Keratinocyte (primary cell): Measurements from ENCODE around the gene CHPF.

Experiments used
- EZH2 ChIP-seq: IDR thresholded peaks from one replicate; pipeline ENCODE4 v1.6.1; 2012; ENCODE audit warnings: inconsistent platforms, mild to moderate bottlenecking, low read length, moderate library complexity
- TF ChIP-seq, protein P1 (sequence below), 3 experiments: IDR thresholded peaks in 1 of 3; conservative IDR thresholded peaks in 1 of 3; optimal IDR thresholded peaks in 1 of 3; 2 replicates in 2 of 3; 3 replicates in 1 of 3; pipeline versions ENCODE3 to v1.5.1; 2011; ENCODE audit warnings: low read length in 3 of 3, mild to moderate bottlenecking in 3 of 3, moderate library complexity in 2 of 3, control low read depth in 1 of 3, inconsistent platforms in 1 of 3; ENCODE audit not compliant: insufficient read depth in 2 of 3; ENCODE audit errors: extremely low read depth in 1 of 3

DNA sequence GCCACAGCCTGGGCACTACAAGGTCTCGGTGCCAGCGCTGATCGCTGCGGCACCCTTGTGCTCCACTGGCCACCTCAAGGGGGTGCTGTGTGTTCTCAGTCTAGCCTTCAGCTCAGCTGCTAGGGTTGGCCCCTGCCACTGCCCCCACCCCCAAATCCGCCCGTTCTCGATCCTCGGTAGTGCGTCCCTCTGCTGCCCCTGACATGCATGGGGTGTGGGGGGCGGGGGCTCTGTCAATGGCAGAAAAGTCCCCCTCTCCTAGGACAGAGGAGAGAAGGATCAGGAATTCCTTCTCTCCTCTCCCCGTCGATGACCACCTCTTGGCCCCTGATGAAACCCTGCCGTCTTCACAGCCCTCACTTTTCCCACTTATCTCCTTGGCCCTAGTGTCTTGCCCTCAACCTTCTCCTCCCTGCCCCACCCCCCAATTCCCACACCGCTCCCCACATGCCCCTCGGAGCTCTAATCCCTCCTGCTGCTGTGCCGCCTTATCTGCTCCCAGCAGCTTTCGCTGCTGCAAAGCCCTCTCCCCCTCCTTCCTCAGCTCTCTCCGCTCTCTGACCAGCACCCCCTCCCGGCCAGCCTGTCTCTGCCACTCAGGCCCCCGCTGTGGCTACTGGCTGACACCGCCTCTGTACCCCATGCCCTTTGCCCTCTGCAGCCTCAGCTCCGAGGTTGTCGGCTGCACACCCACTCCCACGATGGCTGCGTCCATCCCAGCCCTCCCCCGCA, 33.7 kb downstream of the CHPF start:
- TF ChIP-seq, protein P1, sequence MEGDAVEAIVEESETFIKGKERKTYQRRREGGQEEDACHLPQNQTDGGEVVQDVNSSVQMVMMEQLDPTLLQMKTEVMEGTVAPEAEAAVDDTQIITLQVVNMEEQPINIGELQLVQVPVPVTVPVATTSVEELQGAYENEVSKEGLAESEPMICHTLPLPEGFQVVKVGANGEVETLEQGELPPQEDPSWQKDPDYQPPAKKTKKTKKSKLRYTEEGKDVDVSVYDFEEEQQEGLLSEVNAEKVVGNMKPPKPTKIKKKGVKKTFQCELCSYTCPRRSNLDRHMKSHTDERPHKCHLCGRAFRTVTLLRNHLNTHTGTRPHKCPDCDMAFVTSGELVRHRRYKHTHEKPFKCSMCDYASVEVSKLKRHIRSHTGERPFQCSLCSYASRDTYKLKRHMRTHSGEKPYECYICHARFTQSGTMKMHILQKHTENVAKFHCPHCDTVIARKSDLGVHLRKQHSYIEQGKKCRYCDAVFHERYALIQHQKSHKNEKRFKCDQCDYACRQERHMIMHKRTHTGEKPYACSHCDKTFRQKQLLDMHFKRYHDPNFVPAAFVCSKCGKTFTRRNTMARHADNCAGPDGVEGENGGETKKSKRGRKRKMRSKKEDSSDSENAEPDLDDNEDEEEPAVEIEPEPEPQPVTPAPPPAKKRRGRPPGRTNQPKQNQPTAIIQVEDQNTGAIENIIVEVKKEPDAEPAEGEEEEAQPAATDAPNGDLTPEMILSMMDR (optimal IDR thresholded peaks at IDR 0.05 in 1 of 3, IDR thresholded peaks at IDR 0.05 in 1 of 3, conservative IDR thresholded peaks at IDR 0.05 in 1 of 3; ENCODE audit: extremely low read depth in 1 of 3, insufficient read depth in 2 of 3, low read length in 3 of 3): peak; percentile 77 to 94 (median 92)
- TF ChIP-seq EZH2: peak; percentile 89
